Dermis microvascular lymphatic vessel endothelial cell (primary cell): ENCODE data around the gene DCTD. TPM values are rescaled to one million over a fixed set of nuclear protein-coding genes. Genes with fewer than 3 reads are reported as not detected.

Experiments used
- DNase-seq, 2 donors: peaks; one replicate each; pipeline versions ENCODE4 v3.0.0 to v3.0.0-alpha.2; 2010; ENCODE audit warnings: low read depth in 2 of 2
- total RNA-seq: library from RNA; depleted of rRNA; stranded (reverse); fragments of >200 nt; gene quantifications from 2 replicates; pipeline ENCODE4 v1.2.1, GENCODE V29; 2014

Gene DCTD
- total RNA-seq, 1 donor from 2014 or later, result 73.2 TPM

- DNase-seq, result no peak
Observed at GRCh38 chr4:182873726-182874125, 43.5 kb downstream of the DCTD start.

DNA sequence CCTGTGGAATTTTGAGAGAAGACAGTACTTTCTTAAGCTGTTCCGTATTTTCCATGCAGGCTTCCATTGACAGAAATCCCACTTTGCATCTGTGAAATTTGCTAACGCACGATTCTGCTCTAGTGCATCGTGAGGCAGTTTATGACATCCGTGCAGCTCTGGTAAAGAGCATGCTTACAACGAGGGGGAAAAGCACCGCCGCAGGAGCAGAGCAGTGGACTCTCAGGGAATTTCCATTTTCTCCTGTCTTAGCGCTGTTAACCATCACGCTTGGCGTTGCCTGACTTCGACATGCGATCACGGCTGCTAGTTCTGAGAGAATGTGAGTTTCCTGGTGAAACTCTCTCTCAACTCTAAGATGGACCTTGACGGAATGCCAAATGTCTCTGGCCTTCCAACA, 43.9 kb downstream of the DCTD start:
- no peak for DNase-seq

DNA sequence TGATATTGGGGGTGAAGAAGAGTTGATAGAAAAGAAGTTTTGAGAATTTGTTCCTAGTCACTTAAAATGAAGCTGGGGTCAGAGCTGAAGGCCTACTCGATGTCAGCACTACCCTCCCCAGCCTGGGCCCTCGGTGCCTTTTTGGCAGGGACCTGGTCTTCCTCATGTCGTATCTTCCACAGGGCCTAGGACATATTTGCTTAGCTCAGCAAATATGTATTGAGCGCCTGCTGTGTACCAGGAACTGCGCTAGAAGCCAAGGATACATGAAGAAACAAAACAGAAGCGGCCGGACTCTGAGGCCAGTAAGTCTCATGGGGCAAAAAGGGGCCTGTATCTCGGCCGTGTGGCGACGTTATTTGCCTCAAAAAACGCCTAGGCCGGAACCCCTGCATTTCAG, 44.3 kb downstream of the DCTD start:
- no peak for DNase-seq

GRCh38 chr4:182871616-182872015, 45.6 kb downstream of the DCTD start:
- no peak for DNase-seq

- peak in 1 of 2 donors; percentile 5 for DNase-seq
Observed at GRCh38 chr4:182869697-182870096, 47.5 kb downstream of the DCTD start.

GRCh38 chr4:182866746-182867145, 50.4 kb downstream of the DCTD start:
- no peak for DNase-seq

DNA sequence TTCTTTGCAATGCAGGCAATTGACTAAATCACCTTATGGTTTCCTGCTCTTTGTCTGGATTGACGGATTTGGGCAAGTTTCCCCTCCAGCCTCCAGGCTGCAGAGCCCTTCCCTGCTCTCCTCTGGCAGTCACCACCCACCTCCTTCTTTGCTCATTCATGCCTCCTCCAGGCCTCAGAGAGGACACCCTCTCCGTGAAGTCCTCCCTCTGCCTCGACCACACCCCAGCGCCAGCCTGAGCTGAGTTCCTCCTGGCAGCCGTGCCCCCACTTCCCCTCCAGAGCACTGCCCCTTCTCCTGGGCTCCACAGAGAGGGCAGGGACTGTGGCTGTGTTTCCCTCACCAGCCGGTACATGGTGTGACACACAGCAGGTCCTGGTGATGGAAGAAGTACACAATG, 53.7 kb downstream of the DCTD start:
- DNase-seq, result no peak

- no peak for DNase-seq
Observed at GRCh38 chr4:182862921-182863320, 54.3 kb downstream of the DCTD start.

DNA sequence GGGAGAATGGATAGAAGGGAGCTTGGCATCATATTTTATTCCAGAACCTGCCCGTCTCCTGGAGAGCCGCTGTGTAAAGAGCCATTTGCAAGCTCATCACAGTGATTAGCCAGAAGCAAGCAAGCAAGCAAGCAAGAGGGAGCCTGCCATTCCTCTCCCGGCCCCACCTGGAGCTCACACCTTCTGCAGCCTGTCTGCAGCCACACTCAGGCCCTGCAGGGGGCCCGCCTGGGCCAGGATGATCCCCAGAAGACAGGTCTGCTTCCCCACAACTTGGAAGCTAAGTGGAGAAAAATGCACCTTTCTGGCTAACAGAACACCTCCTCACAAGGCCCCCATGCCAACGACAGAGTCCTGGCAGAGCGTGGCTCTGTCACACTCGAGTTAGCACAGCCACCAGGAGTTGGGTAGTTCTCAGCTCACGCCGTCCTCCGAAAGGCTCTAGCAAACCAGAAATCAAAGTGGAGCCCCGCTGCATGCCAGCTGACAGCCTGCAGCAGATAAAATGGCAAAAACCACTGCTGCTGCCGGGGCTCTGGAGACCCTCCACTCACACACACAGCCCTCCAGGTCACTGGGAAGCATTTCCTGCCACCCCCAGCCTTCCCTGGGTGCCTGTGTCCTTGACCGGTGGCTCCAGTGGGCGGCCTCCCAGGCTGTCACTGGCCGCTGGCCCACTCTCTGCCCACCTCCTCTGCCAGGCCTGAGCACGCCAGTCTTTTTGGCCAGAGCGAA, 54.9 kb downstream of the DCTD start:
- no peak for DNase-seq

DNA sequence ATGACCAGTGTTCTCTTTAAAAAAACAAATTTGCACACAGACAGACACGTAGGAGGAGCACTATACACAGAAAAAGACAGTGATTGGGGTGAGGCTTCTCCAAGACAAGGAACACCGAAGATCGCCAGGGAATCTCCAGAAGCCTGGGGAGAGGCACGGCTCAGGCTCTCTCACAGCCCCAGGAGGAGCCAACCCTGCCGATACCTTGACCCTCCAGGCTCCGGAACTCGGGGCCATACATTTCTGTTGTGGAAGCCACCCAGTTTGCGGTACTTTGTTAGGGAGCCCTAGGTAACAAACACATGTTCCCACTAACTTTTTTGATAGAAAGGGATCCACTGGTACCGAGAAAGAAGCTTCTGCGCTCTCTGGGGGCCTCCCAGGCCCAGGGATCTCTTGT, 55.8 kb downstream of the DCTD start:
- no peak for DNase-seq

- DNase-seq, result no peak
Observed at GRCh38 chr4:182859730-182860129, 57.5 kb downstream of the DCTD start.

GRCh38 chr4:182858711-182859110, 58.5 kb downstream of the DCTD start:
- no peak for DNase-seq

GRCh38 chr4:182856862-182857261, 60.3 kb downstream of the DCTD start:
- no peak for DNase-seq

DNA sequence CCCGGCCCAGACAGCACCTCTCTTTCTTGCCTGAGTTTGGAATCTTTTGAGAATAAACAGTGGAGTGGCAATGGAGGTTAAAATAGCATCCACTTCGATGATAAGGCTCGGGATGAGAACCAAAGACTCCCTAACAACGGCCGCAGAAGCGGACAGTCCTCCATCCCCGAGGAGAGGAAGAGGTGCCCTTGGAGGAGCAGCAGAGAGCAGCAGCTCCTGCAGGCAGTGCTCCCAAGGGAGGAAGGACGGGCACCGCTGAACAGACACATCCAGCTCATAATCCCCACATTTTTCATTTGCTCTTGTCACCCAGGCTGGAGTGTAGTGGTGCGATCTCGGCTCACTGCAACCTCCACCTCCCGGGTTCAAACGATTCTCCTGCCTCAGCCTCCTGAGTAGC, 61.3 kb downstream of the DCTD start:
- DNase-seq, result no peak

- DNase-seq, result no peak
Observed at GRCh38 chr4:182855312-182855711, 61.9 kb downstream of the DCTD start.

DNA sequence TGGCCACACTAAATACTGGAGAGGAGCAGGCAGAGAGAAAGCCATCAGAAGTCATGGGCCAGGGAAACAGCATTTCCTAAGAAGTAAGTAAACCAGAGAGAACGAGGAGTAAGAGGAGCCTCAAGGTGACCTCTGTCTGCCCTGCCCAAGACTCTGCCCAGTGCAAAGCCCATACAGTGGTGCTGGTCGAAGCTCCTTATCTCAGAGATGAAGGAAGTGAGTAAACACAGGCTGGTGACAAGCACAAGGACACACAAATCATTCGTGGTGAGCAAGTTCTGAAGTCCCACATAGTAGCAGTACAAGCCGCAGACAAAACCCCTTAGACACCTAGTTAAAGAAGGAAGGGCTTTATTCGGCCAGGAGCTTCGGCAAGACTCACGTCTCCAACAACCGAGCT, 62.7 kb downstream of the DCTD start:
- DNase-seq, result no peak

DNA sequence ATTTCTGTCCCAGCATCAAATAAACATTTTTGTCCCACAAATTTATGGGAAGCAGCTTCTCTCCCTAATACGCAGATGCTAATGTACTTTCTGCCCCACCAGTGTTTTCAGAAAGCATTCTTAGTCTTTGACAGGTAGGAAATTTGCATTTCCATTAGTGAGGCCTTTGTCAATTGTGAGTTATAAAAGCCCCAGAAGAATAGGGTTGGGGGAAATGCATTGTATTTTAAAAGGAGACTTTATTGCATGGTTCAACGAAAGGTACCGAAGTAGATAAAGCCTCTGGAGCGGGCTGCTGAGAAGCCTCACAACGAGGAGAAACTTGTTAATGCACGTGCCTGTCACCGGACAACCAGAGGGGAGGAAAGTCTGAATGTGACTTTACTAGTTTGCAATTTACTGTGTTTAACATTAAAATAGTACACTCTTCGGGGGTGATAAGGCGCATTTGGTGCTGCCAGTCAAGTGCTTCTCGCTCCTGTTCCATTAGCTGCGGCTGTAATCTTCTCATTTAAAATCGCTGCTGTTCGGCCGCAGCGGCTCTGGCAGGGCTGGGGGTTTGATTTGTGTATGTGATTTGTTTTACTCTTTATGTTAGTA, 63.4 kb downstream of the DCTD start:
- no peak for DNase-seq

DNA sequence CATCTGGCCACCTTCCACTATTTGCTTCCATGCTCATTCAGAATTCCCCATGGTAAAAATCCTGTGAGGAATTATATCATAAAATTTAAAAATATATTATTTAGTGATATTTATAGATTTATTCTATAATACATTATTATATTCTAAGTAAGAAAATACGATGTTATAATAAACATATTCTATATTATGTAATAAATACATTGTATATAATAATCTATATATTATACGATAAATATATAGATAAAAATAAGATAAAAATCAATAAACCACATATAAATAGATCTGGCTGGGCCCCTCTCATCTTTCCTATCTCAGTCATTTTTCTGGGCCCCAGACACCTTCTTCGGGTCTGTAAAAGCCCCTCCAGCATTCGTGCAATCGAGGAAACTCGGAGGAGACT, 68.5 kb downstream of the DCTD start:
- DNase-seq, result no peak

- DNase-seq, result no peak
Observed at GRCh38 chr4:182847576-182848450, 69.4 kb downstream of the DCTD start.

DNA sequence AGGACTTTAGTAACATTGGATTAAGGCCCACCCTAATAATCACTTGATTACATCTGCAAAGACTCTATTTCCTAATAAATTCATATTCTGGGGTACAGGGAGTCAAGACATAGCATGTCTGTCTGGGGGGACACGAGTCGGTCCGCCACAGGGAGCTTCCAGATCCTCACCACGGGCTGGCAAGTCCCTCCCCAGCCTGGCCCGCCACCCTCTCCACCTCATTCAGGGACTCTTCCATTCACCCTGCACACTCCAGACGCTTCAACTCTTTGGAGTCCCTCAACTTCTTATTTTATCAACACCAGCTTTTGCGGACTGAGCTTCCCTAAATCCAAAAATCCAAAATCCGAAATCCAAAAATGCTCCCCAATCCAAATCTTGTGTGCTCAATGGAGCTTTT, 71.2 kb downstream of the DCTD start:
- DNase-seq, result no peak

DNA sequence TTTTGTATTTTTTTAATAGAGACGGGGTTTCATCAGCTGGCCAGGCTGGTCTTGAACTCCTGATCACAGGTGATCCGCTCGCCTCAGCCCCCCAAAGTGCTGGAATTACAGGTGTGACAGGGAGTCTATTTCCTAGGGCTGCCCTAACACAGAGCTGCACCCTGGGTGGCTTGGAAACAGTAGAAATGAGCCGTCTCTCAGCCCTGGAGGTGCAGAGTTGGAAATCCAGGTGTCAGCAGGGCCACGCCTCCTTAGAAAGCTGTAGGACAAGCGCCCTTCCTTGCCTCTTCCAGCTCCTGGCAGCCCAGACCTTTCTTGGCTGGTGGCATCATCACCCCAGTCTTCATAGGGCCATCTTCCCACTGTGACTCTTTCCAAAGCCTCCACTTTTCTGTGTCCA, 71.6 kb downstream of the DCTD start:
- no peak for DNase-seq

DNA sequence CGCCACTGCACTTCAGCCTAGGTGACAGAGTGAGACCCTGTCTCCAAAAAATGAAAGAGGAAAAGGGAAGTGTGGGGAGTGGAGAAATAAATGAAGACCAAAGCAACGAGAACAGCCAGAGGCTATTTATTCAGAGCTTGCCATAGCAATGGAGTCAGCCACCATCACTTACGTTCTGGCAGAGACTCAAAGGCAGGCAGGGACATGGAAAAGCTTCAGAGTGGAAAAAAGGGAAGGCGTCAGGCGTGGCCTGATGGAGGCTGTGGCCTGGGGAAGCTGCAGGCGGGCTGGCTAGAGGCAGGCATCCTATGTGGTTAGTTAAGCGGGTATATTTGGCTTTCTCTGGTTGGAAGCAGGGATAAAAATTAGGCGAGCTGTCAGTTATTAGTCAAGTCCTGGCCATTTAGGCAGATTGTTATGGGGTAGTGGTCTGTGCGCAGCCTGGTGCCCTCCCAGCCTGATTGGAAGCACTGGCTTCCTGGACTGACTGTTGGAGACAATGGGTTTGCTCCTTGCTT, 73.3 kb downstream of the DCTD start:
- peak; percentile 3 to 4 for DNase-seq
